Measurements from ENCODE around the gene DENND5A. TPM values are rescaled to one million over a fixed set of nuclear protein-coding genes. Genes with fewer than 3 reads are reported as not detected.

The DENND5A gene
- total and polyA plus RNA-seq, 3 donors from 2014 or later: 51.2 to 88.8 (median 73.6) TPM

DNA sequence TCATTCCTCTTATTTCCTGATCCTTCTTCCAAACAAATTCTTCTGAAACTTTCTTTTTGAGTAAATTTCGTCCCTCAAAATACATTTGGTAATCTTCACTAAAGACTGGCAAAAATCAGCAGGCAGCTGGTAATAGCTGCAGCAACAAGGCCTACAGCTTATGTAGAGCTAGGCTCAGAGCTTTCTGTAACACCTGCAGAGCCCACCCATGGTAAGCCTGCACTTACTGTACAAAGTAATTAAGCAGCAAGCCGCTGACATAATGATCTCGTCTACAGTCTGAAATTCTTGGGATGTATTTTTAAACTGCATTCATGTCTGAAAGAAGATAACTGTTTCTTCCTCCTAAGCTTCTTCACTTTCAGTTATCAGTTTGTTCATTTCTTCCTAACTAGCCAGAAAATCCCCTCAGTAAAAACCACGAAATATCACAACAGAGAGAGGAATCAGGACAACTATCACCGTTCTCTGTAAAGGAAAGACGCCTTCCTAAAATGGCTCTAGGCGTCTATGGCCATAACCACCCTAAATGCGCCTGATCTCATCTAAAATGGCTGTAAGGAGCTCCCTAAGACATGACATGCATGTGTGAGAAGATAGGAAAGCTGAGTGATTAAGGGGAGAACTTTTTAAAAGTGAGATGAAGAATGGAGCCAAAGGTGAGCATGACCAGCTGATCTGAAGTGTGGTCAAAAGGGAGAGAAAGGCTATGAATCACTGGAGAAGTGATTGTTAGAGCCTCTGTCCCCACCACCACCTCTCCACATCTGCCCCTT is 56.2 kb downstream of the DENND5A start:
- H3K4me3 ChIP-seq: no peak overlapping the region
- whole genome bisulfite sequencing, 2 donors: 60 to 66% methylated on average over 8 of the region's 8 CpGs
- no peaks in the 10 kb centered on the region for H3K4me1 ChIP-seq
- no peaks in the 10 kb centered on the region for H3K27me3 ChIP-seq
- no peak for TF ChIP-seq CTCF (IDR thresholded peaks at IDR 0.05)
- no peak for TF ChIP-seq POLR2A (IDR thresholded peaks at IDR 0.05)
- no peak overlapping the region for H3K27ac ChIP-seq
- H3K36me3 ChIP-seq (ENCODE audit: low read depth, missing control alignments): no peaks in the 10 kb centered on the region
- no peaks in the 10 kb centered on the region for H3K9me3 ChIP-seq
- no peak for DNase-seq
- intact Hi-C loops (cut with DNase I; ENCODE audit: low total_unique reads): no loop called here

- 96% methylated on average over 2 of the region's 2 CpGs for WGBS, 2 donors
- TF ChIP-seq POLR2A (IDR thresholded peaks at IDR 0.05): no peak
- no peak for TF ChIP-seq CTCF (IDR thresholded peaks at IDR 0.05)
- Histone ChIP-seq H3K27me3 (no peaks in the 10 kb centered on the region), H3K27ac (no peak overlapping the region), H3K4me3 (no peak overlapping the region), H3K36me3 (ENCODE audit: low read depth, missing control alignments) (no peaks in the 10 kb centered on the region), H3K4me1 (no peaks in the 10 kb centered on the region), H3K9me3 (no peaks in the 10 kb centered on the region)
- DNase-seq: no peak
- intact Hi-C loops (cut with DNase I; ENCODE audit: low total_unique reads): no loop called here
These were observed 57.9 kb downstream of the DENND5A start for GRCh38 chr11:9207229-9207628.

GRCh38 chr11:9206496-9206895 is 58.7 kb downstream of the DENND5A start:
- intact Hi-C loops (cut with DNase I; ENCODE audit: low total_unique reads): no loop called here
- H3K36me3 ChIP-seq (ENCODE audit: low read depth, missing control alignments): no peaks in the 10 kb centered on the region
- H3K4me3 ChIP-seq: no peak overlapping the region
- H3K27ac ChIP-seq: no peak overlapping the region
- no peaks in the 10 kb centered on the region for H3K27me3 ChIP-seq
- TF ChIP-seq POLR2A (IDR thresholded peaks at IDR 0.05): no peak
- TF ChIP-seq CTCF (IDR thresholded peaks at IDR 0.05): no peak
- WGBS, 2 donors: 87 to 95% methylated on average over 2 of the region's 2 CpGs
- H3K4me1 ChIP-seq: no peaks in the 10 kb centered on the region
- DNase-seq: no peak
- H3K9me3 ChIP-seq: no peaks in the 10 kb centered on the region

DNA sequence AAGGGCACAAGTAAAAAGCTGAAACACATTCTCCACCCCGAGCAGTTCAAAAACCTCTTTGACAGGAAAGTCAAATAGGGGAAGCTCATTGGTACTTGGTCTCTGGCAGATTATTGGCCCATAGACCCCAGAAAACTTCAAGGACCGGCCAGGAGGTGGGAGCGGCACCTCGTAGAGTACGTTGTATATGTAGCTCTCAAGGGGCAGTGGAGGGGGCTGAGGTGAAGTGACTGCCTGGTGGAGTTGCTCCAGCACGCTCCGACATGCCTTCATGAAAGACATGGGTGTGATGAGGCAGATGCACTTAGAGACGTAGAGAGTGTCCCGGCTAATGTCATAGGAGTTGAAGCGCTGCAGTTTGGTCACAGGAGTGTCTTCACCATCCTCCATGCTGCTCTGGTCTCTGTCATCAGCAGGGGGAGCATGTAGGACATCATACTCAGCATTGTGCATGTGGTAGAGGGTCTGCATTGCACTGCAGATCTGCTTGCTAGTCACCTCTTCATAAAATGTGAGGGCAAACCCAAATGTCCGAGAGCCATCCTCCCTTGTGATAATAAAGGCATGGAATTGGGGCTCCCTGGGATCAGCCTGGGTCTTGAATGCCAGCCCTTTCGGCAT is 61.3 kb downstream of the DENND5A start:
- no peak overlapping the region for H3K4me3 ChIP-seq
- no peak for DNase-seq
- H3K4me1 ChIP-seq: no peaks in the 10 kb centered on the region
- no peaks in the 10 kb centered on the region for H3K27me3 ChIP-seq
- WGBS, 2 donors: 89% methylated on average over 12 of the region's 12 CpGs
- H3K36me3 ChIP-seq (ENCODE audit: low read depth, missing control alignments): no peaks in the 10 kb centered on the region
- intact Hi-C loops (cut with DNase I; ENCODE audit: low total_unique reads): no loop called here
- TF ChIP-seq CTCF (IDR thresholded peaks at IDR 0.05) (no peak), POLR2A (IDR thresholded peaks at IDR 0.05) (no peak)
- no peaks in the 10 kb centered on the region for H3K9me3 ChIP-seq
- no peak overlapping the region for H3K27ac ChIP-seq
